ENCODE measurements around the gene PPRC1.
"Not testable (repeated sequence)": the region's sequence is repeated elsewhere in the genome, so short reads cannot be mapped to it uniquely, and the experiment has no call there.

Gene PPRC1

DNA sequence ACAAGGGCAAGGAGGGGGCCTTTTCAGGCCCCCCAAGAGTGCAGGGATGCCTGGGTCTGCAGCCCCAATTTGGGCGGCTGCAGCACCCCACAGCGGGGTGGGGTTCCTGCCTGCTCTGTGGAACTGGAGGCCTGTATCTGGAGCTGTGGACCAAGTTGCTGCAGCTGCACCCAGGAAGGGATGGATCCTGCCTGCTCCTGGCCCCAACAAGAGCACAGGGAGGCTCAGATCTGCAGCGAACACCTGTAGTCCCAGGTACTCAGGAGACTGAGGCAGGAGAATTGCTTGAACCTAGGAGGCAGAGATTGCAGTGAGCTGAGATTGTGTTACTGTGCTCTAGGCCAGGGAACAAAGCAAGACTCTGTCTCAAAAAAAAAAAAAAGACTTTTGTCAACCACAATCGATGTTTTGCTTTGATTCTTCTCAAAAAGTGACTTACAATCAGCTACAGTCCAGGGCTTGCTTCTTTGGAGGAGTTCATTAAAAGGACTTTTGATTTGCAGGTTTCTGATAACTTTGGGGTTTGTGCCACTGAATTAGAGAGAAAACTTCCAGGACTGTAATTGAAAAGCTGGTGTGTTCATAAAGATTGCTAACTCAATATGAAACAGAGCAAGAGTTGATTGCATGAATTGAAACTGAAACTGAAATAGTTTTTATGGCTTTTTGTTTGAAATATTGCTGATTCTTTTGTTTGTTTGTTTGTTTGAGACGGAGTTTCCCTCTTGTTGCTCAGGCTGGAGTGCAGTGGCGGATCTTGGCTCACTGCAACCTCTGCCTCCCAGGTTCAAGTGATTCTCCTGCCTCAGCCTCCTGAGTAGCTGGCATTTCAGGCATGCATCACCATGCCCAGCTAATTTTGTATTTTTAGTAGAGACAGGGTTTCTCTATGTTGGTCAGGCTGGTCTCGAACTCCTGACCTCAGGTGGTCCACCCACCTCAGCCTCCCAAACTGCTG lies 56.4 kb downstream of the PPRC1 start:
- not testable (repeated sequence) for DNase-seq (ENCODE audit: low read depth, low spot score)

DNA sequence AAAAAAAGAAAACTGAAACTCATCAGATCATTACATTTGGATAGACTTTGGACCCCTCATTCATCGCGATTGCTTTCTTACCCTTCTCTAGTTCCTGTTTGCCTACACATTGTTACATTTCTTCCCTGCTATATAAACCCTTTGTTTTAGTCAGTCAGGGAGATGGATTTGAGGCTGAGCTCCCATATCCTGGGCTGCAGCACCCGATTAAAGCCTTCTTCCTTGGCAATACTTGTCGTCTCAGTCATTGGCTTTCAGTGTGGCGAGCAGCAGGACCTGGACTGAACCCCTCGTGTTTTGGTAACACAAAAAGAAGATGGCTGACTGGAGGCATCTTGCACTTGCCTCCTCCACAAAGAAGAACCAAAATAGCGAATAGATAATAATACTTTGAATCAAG lies 59.1 kb downstream of the PPRC1 start:
- no peak for DNase-seq (ENCODE audit: low read depth, low spot score)

DNA sequence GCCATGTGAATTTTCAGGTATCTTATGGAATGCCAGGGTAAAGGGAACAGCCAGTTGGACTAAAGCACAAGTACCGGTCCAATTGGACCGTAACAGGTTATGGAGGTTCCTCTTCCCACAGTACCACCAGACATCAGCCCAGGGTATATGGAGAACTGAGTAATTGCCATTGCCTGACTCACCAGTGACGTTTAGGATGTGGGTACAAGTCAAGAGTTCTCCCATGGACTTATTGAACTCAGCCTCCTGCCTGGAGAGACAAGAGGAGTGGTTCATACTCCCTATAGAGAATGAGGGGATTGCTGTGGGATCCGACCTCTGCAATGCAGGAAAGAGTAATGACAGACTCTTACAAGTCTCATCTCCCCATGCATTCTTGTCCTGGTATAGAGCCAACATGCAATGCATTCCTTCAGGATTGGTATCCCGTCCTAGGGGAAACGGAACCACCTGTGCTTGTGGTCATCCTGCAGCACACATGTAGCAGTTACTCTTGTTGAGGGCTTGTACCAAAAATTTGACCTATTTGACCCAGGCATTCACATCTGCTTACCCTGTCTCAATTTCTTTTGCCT lies 62.5 kb downstream of the PPRC1 start:
- DNase-seq (ENCODE audit: low read depth, low spot score): no peak

DNA sequence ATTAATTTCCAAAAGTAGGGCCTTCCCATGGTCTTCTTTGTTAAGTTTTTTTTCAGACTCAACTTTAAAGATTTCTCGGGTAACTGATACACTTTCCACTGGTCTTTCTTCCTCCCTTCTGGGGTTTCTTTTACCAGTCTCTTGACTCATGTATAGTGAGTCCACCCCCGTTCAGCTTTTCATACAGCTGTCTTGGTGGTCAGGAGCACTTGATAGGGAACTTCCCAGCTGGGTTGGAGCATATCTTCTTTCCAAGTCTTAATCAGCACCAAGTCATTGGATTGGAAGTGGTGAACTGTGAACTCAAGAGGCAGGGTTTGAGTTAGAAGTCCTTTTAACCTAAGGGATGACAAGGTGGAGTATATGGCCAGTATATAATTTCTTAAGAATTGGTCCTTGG lies 64.1 kb downstream of the PPRC1 start:
- no peak for DNase-seq (ENCODE audit: low read depth, low spot score)

DNA sequence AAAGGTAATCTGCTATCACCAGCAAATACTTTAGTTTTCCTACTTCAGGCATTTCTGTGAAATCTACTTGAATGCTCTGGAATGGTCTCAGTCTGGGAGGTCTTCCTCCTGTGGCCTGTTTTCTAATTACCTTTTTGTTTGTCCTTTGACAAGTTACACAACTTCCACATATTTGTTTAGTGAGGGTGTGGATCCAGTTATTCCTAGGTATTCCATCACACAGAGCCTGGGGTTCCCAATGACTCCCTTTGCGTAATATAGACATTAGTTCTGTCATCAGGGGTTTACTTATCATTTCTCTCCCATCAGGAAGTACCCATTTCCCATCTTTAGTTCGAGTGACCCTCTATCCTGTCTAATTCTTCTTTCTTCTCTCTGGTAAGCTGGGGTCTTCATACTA lies 65.2 kb downstream of the PPRC1 start:
- no peak for DNase-seq (ENCODE audit: low read depth, low spot score)

All from smooth muscle cell of the brain vasculature (primary cell).